Liver (tissue), 9 donors: ENCODE measurements around the gene ORMDL2. TPM values are rescaled to one million over a fixed set of nuclear protein-coding genes. Genes with fewer than 3 reads are reported as not detected.

ENCODE experiments used
- DNase-seq: peaks from one replicate; pipeline ENCODE4 v3.0.0-alpha.2; 2017; ENCODE audit warnings: low spot score
- H3K27ac ChIP-seq, 2 donors: one replicate each; pipeline ENCODE4 v1.7.0; 2013; ENCODE audit warnings: inconsistent platforms in 2 of 2, low read length in 2 of 2, control low read depth in 1 of 2, low read depth in 1 of 2, mild to moderate bottlenecking in 1 of 2
- H3K27me3 ChIP-seq, 4 donors: one replicate each; pipeline versions ENCODE4 v1.6.1 to v1.7.0; 2013; ENCODE audit warnings: low read length in 3 of 4, inconsistent platforms in 1 of 4, mild to moderate bottlenecking in 1 of 4, moderate library complexity in 1 of 4; ENCODE audit not compliant: control insufficient read depth in 4 of 4, insufficient read depth in 4 of 4
- H3K36me3 ChIP-seq, 4 donors: one replicate each; pipeline versions ENCODE4 v1.6.1 to v1.7.0; 2013; ENCODE audit warnings: low read length in 3 of 4, mild to moderate bottlenecking in 3 of 4, low read depth in 1 of 4, moderate library complexity in 1 of 4; ENCODE audit not compliant: control insufficient read depth in 4 of 4, insufficient read depth in 3 of 4
- H3K4me1 ChIP-seq, 4 donors: one replicate each; pipeline versions ENCODE4 v1.6.1 to v1.7.0; 2013; ENCODE audit warnings: low read length in 3 of 4, mild to moderate bottlenecking in 3 of 4, moderate library complexity in 1 of 4; ENCODE audit not compliant: control insufficient read depth in 4 of 4, insufficient read depth in 4 of 4
- H3K4me3 ChIP-seq, 3 donors: one replicate each; pipeline versions ENCODE4 v1.6.1 to v1.7.0; 2013; ENCODE audit warnings: low read length in 3 of 3, control low read depth in 1 of 3, low read depth in 1 of 3, mild to moderate bottlenecking in 1 of 3
- H3K9ac ChIP-seq, 2 donors: one replicate each; pipeline ENCODE4 v1.7.0; 2013; ENCODE audit warnings: low read length in 2 of 2, mild to moderate bottlenecking in 2 of 2, moderate library complexity in 2 of 2, control low read depth in 1 of 2, low read depth in 1 of 2
- H3K9me3 ChIP-seq, 4 donors: one replicate each; pipeline versions ENCODE4 v1.6.1 to v1.7.0; 2013; ENCODE audit warnings: low read length in 3 of 4; ENCODE audit not compliant: control insufficient read depth in 4 of 4
- EGR1 ChIP-seq, 2 donors: IDR thresholded peaks; 2 replicates each; pipeline ENCODE4 v1.6.1; 2016 to 2018; ENCODE audit warnings: antibody characterized with exemption in 2 of 2, low read depth in 2 of 2
- FOXA1 ChIP-seq: IDR thresholded peaks from 2 replicates; pipeline ENCODE4 v1.6.1; 2016; ENCODE audit warnings: antibody characterized with exemption
- HNF4A ChIP-seq, 2 donors: conservative IDR thresholded peaks; 2 replicates each; pipeline ENCODE4 v1.6.1; 2016; ENCODE audit warnings: antibody characterized with exemption in 2 of 2, mild to moderate bottlenecking in 2 of 2
- JUND ChIP-seq, 2 donors: IDR thresholded peaks; 2 replicates each; pipeline ENCODE4 v1.6.1; 2016; ENCODE audit warnings: antibody characterized with exemption in 2 of 2
- NR2F2 ChIP-seq: IDR thresholded peaks from 2 replicates; pipeline ENCODE4 v1.6.1; 2016; ENCODE audit warnings: antibody characterized with exemption
- RAD21 ChIP-seq, 2 donors: IDR thresholded peaks; 2 replicates each; pipeline ENCODE4 v1.6.1; 2016; ENCODE audit warnings: antibody characterized with exemption in 2 of 2, mild to moderate bottlenecking in 2 of 2
- TAF1 ChIP-seq: conservative IDR thresholded peaks from 2 replicates; pipeline ENCODE4 v1.6.1; 2016; ENCODE audit warnings: antibody characterized with exemption, mild to moderate bottlenecking
- YY1 ChIP-seq: IDR thresholded peaks from 2 replicates; pipeline ENCODE4 v1.6.1; 2016; ENCODE audit warnings: antibody characterized with exemption, mild to moderate bottlenecking
- WGBS: extraction: QIAGEN DNeasy Blood & Tissue Kit; methylation state at CpG from one replicate; pipeline ENCODE4 v1.1.7; 2013; 5-methylcytosine and 5-hydroxymethylcytosine counted together
- polyA plus RNA-seq, 2 donors: library from polyadenylated mRNA; stranded (reverse) in 1 of 2; unstranded in 1 of 2; fragments of 200-250 nt in 1 of 2; fragments of >200 nt in 1 of 2; fragmentation: Nextera tagmentation in 1 of 2; extraction: Ambion mirVana in 1 of 2; gene quantifications; one replicate each; pipeline versions ENCODE4 v1.2.1 to v1.2.3, GENCODE V29; 2013 to 2015
- total RNA-seq, 2 donors: library from RNA; depleted of rRNA; stranded (reverse); fragments of >200 nt; gene quantifications; one replicate each; pipeline ENCODE4 v1.2.3, GENCODE V29; 2014
- TF ChIP-seq, protein P1 (sequence below): IDR thresholded peaks from 2 replicates; pipeline ENCODE4 v1.6.1; 2016; ENCODE audit warnings: antibody characterized with exemption, mild to moderate bottlenecking
- TF ChIP-seq, protein P2 (sequence below): fragments of 150-350 bp; IDR thresholded peaks from 2 replicates; pipeline ENCODE4 v1.5.1; 2017; ENCODE audit warnings: improper control_type of control experiment, low read depth, low read length; ENCODE audit not compliant: missing input control
- TF ChIP-seq, protein P3 (sequence below): IDR thresholded peaks from 2 replicates; pipeline ENCODE4 v1.6.1; 2016; ENCODE audit warnings: antibody characterized with exemption
- donor health status: healthy.
- donor health status: healthy.
- donor health status: healthy.
- donor health status: healthy.
- donor health status: healthy.

ORMDL2 gene
- total and polyA plus RNA-seq, 4 donors: 12.8 to 54.2 (median 24.4) TPM

DNA sequence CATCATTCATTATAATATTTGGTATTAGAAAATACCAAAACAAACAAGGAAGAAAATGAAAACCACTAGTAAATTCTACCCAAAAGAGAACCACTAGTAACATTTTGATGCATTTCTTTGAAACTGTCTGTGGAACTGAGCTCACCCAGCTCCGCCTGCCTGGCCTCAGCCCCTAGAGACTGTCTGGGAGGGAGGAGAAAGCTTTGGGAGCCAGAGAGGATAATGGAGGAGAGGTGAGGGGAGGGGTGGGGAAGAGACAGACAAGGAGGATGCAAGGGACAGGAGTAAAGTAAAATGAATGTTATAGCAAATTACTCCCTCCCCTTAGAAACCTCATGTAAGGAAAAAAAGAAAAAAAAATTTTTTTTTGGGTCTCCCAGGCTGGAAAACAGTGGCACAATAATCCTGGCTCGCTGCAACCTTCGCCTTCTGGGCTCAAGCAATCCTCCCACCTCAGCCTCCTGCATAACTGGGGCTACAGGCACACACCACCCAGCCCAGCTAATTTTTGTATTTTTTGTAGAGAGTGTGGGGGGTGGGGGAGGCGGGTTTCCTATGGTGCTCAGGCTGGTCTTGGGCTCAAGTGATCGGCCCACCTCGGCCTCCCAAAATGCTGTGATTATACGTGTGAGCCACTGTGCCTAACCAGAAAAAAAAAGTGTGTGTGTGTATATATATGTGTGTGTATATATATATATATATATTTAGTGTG, 28.1 kb downstream of the ORMDL2 start:
- Histone ChIP-seq H3K27me3 (no peaks in the 10 kb centered on the region), H3K4me1 (no peaks in the 10 kb centered on the region), H3K27ac (no peak overlapping the region), H3K4me3 (no peak overlapping the region), H3K9ac (no peak overlapping the region), H3K9me3 (no peaks in the 10 kb centered on the region), H3K36me3 (no peaks in the 10 kb centered on the region)
- WGBS: 86% methylated on average over 7 of the region's 7 CpGs
- no peak for TF ChIP-seq FOXA1
- TF ChIP-seq RAD21 (IDR thresholded peaks at IDR 0.05): no peak
- no peak for TF ChIP-seq YY1
- no peak for TF ChIP-seq NR2F2
- TF ChIP-seq HNF4A (conservative IDR thresholded peaks at IDR 0.05): no peak
- TF ChIP-seq, protein P1, sequence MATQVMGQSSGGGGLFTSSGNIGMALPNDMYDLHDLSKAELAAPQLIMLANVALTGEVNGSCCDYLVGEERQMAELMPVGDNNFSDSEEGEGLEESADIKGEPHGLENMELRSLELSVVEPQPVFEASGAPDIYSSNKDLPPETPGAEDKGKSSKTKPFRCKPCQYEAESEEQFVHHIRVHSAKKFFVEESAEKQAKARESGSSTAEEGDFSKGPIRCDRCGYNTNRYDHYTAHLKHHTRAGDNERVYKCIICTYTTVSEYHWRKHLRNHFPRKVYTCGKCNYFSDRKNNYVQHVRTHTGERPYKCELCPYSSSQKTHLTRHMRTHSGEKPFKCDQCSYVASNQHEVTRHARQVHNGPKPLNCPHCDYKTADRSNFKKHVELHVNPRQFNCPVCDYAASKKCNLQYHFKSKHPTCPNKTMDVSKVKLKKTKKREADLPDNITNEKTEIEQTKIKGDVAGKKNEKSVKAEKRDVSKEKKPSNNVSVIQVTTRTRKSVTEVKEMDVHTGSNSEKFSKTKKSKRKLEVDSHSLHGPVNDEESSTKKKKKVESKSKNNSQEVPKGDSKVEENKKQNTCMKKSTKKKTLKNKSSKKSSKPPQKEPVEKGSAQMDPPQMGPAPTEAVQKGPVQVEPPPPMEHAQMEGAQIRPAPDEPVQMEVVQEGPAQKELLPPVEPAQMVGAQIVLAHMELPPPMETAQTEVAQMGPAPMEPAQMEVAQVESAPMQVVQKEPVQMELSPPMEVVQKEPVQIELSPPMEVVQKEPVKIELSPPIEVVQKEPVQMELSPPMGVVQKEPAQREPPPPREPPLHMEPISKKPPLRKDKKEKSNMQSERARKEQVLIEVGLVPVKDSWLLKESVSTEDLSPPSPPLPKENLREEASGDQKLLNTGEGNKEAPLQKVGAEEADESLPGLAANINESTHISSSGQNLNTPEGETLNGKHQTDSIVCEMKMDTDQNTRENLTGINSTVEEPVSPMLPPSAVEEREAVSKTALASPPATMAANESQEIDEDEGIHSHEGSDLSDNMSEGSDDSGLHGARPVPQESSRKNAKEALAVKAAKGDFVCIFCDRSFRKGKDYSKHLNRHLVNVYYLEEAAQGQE: no peak
- TF ChIP-seq, protein P2, sequence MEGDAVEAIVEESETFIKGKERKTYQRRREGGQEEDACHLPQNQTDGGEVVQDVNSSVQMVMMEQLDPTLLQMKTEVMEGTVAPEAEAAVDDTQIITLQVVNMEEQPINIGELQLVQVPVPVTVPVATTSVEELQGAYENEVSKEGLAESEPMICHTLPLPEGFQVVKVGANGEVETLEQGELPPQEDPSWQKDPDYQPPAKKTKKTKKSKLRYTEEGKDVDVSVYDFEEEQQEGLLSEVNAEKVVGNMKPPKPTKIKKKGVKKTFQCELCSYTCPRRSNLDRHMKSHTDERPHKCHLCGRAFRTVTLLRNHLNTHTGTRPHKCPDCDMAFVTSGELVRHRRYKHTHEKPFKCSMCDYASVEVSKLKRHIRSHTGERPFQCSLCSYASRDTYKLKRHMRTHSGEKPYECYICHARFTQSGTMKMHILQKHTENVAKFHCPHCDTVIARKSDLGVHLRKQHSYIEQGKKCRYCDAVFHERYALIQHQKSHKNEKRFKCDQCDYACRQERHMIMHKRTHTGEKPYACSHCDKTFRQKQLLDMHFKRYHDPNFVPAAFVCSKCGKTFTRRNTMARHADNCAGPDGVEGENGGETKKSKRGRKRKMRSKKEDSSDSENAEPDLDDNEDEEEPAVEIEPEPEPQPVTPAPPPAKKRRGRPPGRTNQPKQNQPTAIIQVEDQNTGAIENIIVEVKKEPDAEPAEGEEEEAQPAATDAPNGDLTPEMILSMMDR: no peak
- no peak for TF ChIP-seq EGR1 (IDR thresholded peaks at IDR 0.05; ENCODE audit: low read depth in 2 of 2)
- TF ChIP-seq, protein P3, sequence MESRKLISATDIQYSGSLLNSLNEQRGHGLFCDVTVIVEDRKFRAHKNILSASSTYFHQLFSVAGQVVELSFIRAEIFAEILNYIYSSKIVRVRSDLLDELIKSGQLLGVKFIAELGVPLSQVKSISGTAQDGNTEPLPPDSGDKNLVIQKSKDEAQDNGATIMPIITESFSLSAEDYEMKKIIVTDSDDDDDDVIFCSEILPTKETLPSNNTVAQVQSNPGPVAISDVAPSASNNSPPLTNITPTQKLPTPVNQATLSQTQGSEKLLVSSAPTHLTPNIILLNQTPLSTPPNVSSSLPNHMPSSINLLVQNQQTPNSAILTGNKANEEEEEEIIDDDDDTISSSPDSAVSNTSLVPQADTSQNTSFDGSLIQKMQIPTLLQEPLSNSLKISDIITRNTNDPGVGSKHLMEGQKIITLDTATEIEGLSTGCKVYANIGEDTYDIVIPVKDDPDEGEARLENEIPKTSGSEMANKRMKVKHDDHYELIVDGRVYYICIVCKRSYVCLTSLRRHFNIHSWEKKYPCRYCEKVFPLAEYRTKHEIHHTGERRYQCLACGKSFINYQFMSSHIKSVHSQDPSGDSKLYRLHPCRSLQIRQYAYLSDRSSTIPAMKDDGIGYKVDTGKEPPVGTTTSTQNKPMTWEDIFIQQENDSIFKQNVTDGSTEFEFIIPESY: no peak
- no peak for TF ChIP-seq JUND (IDR thresholded peaks at IDR 0.05)
- no peak for DNase-seq

DNA sequence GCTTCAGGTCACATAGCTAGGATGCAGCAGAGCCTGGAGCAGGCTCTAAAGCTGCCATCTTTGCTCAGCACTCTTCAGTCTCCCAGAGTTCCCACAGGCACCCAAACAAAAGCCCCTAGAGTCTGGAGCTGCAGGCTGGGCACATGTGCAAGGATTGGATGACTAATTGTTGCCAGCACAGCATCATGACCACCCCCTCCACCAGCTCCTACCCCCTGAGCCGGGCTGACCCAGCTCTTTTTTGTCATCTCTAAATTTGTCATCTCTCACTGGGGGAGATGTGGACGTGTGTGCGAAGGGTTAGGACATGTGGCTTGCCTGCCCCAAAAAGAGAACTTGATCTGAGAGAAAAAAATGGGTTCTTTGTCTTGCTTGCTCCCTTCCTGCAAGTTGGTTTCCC, 29.2 kb downstream of the ORMDL2 start:
- Histone ChIP-seq H3K9me3 (no peaks in the 10 kb centered on the region), H3K27me3 (no peaks in the 10 kb centered on the region), H3K9ac (no peak overlapping the region), H3K27ac (peak overlapping the region in 1 of 2 donors; percentile 62), H3K36me3 (no peaks in the 10 kb centered on the region), H3K4me3 (no peak overlapping the region), H3K4me1 (no peaks in the 10 kb centered on the region)
- TF ChIP-seq TAF1 (no peak), YY1 (no peak)
- no peak for DNase-seq
- 63% methylated on average over 3 of the region's 3 CpGs for WGBS
